Fibroblast of lung (primary cell): ENCODE measurements around the gene GLDN.

Source experiments
- CTCF ChIP-seq, 2 donors: IDR thresholded peaks in 1 of 2; conservative IDR thresholded peaks in 1 of 2; 1 replicate in 1 of 2; 2 replicates in 1 of 2; pipeline ENCODE4 v1.5.1; 2011 to 2012; ENCODE audit warnings: low read length in 2 of 2, control low read depth in 1 of 2, inconsistent platforms in 1 of 2, low read depth in 1 of 2, mild to moderate bottlenecking in 1 of 2
- EZH2 ChIP-seq: IDR thresholded peaks from 2 replicates; pipeline ENCODE4 v1.5.1; 2012; ENCODE audit warnings: low read length, control low read depth, mild to moderate bottlenecking; ENCODE audit errors: missing control alignments

- TF ChIP-seq EZH2 (no peak), CTCF (conservative IDR thresholded peaks at IDR 0.05 in 1 of 2, IDR thresholded peaks at IDR 0.05 in 1 of 2; ENCODE audit: low read depth in 1 of 2, low read length in 2 of 2) (no peak)
Observed at GRCh38 chr15:51359981-51360380, 18.5 kb downstream of the GLDN start.
